GM06990 (cell line): Measurements from ENCODE around the gene URB1.

ENCODE experiments used
- DNase-seq: peaks from one replicate; pipeline ENCODE4 v3.0.0-alpha.2; 2011; ENCODE audit not compliant: insufficient read length; ENCODE audit errors: extremely low read depth
- H3K27me3 ChIP-seq: replicated peaks from 2 replicates; pipeline ENCODE4 v1.6.0; 2011; ENCODE audit warnings: low read length; ENCODE audit not compliant: control insufficient read depth, insufficient read depth
- H3K36me3 ChIP-seq: 2 replicates; pipeline ENCODE4 v1.5.1; 2011; ENCODE audit warnings: low read length; ENCODE audit not compliant: control insufficient read depth, insufficient read depth
- H3K4me3 ChIP-seq: replicated peaks from 2 replicates; pipeline ENCODE4 v1.5.1; 2011; ENCODE audit warnings: low read depth, mild to moderate bottlenecking, control low read depth, low read length
- TF ChIP-seq, protein P1 (sequence below): IDR thresholded peaks from 2 replicates; pipeline ENCODE4 v1.5.1; 2011; ENCODE audit warnings: low read length, control low read depth, mild to moderate bottlenecking, inconsistent platforms; ENCODE audit not compliant: insufficient read depth, poor library complexity, severe bottlenecking

The URB1 gene

DNA sequence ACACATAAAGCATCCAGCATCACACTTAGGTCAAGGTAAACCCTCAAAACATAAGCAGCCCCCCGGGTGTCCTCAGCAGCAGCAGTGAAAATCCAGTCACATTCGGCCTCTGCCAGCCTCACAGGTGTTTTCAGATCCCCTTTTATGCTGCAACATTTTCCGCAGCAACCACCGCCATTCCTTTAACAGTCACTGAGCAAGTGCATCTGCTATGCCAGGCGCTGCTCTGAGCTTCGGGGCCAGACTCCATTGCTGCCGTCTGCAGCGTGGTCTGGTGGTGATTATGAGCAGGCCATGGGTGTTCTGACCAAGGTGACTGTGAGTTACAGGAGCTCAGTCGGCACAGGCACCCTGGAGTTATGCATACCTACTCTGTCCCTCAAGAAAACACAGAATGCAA is 4.5 kb downstream of the URB1 start:
- no peak for DNase-seq
- TF ChIP-seq, protein P1, sequence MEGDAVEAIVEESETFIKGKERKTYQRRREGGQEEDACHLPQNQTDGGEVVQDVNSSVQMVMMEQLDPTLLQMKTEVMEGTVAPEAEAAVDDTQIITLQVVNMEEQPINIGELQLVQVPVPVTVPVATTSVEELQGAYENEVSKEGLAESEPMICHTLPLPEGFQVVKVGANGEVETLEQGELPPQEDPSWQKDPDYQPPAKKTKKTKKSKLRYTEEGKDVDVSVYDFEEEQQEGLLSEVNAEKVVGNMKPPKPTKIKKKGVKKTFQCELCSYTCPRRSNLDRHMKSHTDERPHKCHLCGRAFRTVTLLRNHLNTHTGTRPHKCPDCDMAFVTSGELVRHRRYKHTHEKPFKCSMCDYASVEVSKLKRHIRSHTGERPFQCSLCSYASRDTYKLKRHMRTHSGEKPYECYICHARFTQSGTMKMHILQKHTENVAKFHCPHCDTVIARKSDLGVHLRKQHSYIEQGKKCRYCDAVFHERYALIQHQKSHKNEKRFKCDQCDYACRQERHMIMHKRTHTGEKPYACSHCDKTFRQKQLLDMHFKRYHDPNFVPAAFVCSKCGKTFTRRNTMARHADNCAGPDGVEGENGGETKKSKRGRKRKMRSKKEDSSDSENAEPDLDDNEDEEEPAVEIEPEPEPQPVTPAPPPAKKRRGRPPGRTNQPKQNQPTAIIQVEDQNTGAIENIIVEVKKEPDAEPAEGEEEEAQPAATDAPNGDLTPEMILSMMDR, result no peak
- no peak overlapping the region for H3K4me3 ChIP-seq
- H3K27me3 ChIP-seq, result no peaks in the 10 kb centered on the region
- peaks cover 20% of the 10 kb centered on the region for H3K36me3 ChIP-seq

DNA sequence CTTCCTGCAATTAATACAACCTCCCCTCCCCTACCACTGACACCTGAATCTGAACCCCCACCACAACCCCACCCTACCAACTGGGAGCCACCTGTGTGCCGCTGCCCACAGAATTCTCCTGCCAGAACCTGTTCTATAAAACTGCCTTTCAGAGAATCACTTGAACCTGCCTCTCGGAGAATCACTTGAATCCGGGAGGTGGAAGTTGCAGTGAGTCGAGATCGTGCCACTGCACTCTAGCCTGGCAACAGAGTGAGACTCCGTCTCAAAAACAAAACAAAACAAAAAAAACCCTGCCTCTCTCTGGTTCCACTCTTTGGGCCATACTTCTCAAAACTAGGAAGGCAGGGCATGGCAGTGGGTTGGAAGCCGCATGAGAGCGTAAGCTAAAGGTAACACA is 5.7 kb downstream of the URB1 start:
- no peak for DNase-seq
- TF ChIP-seq, protein P1, result no peak
- Histone ChIP-seq H3K4me3 (no peak overlapping the region), H3K27me3 (no peaks in the 10 kb centered on the region), H3K36me3 (peaks cover 27% of the 10 kb centered on the region)

DNA sequence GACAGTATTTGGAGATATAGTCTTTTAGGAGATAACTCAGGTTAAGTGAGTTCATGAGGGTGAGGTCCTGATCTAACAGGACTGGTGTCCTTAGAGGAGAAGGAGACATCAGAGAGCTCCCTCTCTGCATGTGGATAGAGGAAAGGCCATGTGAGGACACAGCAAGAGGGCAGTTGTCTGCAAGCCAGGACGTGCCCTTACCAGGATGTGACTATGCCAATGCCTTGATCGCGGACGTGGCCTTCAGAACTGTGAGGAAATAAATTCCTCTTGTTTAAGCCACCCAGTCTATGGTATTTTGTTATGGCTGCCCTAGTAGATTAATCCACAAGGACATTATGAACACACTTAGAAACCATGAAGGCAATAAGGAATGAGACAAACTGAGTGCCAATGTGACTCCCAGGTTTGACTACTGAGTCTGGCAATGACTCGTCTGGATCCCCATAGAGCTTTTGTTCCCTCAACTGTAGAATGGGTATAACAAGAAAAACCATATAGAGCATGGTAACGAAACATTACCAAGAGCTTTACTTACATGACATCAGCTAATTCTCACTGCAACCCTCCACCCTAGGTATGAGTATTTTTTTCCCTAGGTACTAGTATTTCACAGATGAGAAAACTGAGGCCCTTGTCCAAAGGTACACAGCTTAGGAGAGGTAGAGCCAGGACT is 6.5 kb downstream of the URB1 start:
- DNase-seq, result no peak
- H3K27me3 ChIP-seq, result no peaks in the 10 kb centered on the region
- peaks cover 27% of the 10 kb centered on the region for H3K36me3 ChIP-seq
- TF ChIP-seq, protein P1, result no peak
- no peak overlapping the region for H3K4me3 ChIP-seq

DNA sequence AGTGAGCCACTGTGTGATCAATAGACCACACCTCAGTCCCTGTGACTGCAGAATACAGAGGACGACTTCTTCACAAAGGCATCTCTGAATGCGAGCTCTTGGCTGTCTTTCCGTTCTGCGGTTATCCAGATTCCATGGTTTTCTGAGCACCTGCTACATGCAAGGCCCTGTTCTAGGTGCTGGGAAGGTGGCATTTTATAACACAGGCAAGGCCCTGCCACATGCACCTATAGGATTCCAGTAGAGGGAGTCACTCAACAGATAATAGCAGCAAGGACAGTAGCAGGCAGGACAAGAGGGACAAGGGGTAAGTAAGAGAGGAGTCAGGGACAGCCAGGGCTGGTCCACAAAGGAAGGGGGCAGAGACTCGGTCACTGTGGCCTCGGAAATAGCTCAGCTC is 9.0 kb downstream of the URB1 start:
- DNase-seq, result no peak
- peaks cover 27% of the 10 kb centered on the region for H3K36me3 ChIP-seq
- TF ChIP-seq, protein P1, result peak; percentile 5
- H3K4me3 ChIP-seq, result no peak overlapping the region
- no peaks in the 10 kb centered on the region for H3K27me3 ChIP-seq

DNA sequence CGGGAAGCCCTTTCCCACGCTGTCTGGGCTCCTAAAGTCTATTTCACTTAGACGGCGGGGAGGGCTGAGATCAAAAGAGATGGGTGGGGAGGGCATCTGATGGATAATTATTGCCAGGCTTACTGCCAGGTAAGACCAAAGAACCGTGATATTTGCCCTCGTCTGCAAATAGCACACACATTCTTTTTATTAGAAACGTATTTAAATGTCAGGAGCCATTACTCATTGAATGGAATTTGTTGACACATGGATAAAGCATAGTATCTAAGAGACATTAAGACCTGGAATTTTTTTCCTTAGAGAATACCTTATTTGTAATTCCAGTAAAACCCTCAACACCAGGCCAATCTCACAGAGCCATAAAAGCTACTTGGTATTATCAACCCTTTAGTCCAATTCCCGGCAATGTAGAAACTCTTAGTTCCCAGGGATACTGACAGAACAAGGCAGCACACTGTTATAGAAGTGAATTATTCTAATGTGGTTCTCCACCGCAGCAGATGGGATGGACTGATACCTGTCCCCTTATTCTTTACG is 10.6 kb downstream of the URB1 start:
- DNase-seq, result no peak
- H3K36me3 ChIP-seq, result peaks cover 29% of the 10 kb centered on the region
- TF ChIP-seq, protein P1, result no peak

More for the DNA sequence above, 10.6 kb downstream of the URB1 start:
- no peaks in the 10 kb centered on the region for H3K27me3 ChIP-seq
- no peak overlapping the region for H3K4me3 ChIP-seq
